ENCODE measurements around the gene PHF21B. TPM values are rescaled to one million over a fixed set of nuclear protein-coding genes. Genes with fewer than 3 reads are reported as not detected.

Gene PHF21B
- total RNA-seq, 5 donors from 2014 or later (not counting 1 experiment from before 2014, with no cell fraction given): 0.15 to 0.36 TPM; not detected in 3

DNA sequence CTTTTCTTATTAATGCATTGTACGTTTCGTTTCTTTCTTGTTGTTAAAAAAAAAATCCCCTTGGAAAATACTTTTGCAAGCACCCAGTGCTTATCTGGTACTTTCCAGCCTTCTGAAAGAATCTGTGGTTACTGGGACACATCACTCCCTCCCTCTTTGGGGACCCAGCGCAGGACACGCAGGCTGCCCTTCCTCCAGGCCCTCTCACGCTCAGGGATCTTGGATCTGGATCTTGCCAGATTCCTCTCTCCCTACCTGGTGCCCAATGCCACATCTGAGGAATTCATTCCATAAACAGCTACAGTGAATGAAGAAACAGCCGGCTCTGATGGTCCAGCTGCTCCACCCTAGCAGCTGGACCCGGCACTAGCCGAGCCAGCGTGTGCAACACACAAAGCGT, 55.7 kb downstream of the PHF21B start:
- Histone ChIP-seq H3K4me3 (ENCODE audit: control insufficient read depth in 1 of 2, extremely low read depth in 1 of 2, low read length in 1 of 2) (no peak overlapping the region), H3K36me3 (ENCODE audit: control insufficient read depth in 2 of 2, extremely low read depth in 1 of 2, insufficient read depth in 1 of 2, low read length in 1 of 2) (no peaks in the 10 kb centered on the region), H3K27me3 (replicated peaks in 1 of 2; ENCODE audit: control insufficient read depth in 2 of 2, extremely low read depth in 1 of 2, insufficient read depth in 2 of 2, low read length in 1 of 2) (peaks cover 0 to 35% of the 10 kb centered on the region in 2 experiments), H3K9me3 (no peaks in the 10 kb centered on the region), H3K4me1 (ENCODE audit: control insufficient read depth in 1 of 2, extremely low read depth in 1 of 2, insufficient read depth in 2 of 2, low read length in 2 of 2) (no peaks in the 10 kb centered on the region), H3K27ac (ENCODE audit: low read length) (no peak overlapping the region)
- H3K27ac Mint-ChIP-seq: no peak overlapping the region
- ChIA-PET POLR2A (no interaction called here), CTCF (no interaction called here)
- peaks cover 10 to 19% of the 10 kb centered on the region in 2 donors for H3K27me3 Mint-ChIP-seq
- H3K9me3 Mint-ChIP-seq: peaks cover 0 to 3% (median 0%) of the 10 kb centered on the region in 3 donors
- 74% methylated on average over 9 of the region's 10 CpGs for WGBS (ENCODE audit: insufficient coverage)
- ATAC-seq (replicated peaks in 1 of 4): no peak
- H3K4me1 Mint-ChIP-seq: no peaks in the 10 kb centered on the region
- no peak overlapping the region for H3K4me3 Mint-ChIP-seq
- H3K36me3 Mint-ChIP-seq: no peaks in the 10 kb centered on the region
- no peak for DNase-seq

DNA sequence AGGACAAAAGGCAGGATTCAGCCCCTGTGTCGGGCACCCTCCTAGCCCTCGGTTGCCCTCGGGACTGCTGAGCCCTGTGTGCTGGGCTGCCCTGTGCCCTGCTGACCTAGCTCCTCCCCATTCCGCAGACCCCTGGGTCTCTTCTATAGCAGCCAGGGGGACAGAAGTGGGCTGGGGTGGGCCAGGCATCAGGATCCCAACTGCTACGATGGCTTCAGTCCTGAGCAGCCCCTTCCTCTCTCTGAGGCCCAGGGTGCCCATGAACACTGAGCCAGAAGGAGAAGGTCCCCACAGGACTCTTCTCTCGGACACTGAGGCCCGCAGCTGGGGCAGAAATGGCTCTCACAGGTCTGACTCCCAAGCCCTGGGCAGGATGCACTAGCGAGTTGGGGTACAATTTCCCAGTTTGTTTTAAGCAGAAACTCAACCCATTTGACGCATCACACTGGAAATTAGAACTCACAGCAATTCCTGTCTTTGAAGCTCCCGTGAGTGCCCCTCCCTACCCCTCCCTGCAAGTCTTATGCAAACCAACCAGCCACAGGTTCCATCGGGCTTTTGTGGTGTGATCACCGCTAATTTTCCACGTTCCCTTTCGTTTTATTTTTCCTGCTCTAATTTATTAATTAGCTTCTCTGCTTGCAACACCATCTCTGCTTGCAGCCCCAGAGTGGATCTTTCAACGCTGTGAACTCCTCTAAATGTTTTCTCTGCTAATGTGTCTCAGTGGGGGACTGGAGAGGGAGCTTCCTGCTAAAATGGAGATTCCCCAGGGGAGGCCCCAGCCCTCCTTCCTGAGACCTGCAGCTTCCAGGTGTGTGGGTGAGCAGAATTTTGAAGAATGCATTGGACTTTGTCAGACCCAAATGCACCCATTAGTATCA, 56.7 kb downstream of the PHF21B start:
- H3K4me3 Mint-ChIP-seq: no peak overlapping the region
- no peak overlapping the region for H3K27ac Mint-ChIP-seq
- no peaks in the 10 kb centered on the region for H3K36me3 ChIP-seq (ENCODE audit: control insufficient read depth in 2 of 2, extremely low read depth in 1 of 2, insufficient read depth in 1 of 2, low read length in 1 of 2)
- H3K4me1 ChIP-seq (ENCODE audit: control insufficient read depth in 1 of 2, extremely low read depth in 1 of 2, insufficient read depth in 2 of 2, low read length in 2 of 2): no peaks in the 10 kb centered on the region
- H3K9me3 ChIP-seq: no peaks in the 10 kb centered on the region
- H3K9me3 Mint-ChIP-seq: peaks cover 0 to 3% (median 0%) of the 10 kb centered on the region in 3 donors
- DNase-seq (no peak), ATAC-seq (replicated peaks in 1 of 4) (no peak)
- ChIA-PET POLR2A (no interaction called here), CTCF (no interaction called here)
- 62% methylated on average over 10 of the region's 15 CpGs for WGBS (ENCODE audit: insufficient coverage)
- H3K4me3 ChIP-seq (ENCODE audit: control insufficient read depth in 1 of 2, extremely low read depth in 1 of 2, low read length in 1 of 2): no peak overlapping the region
- H3K4me1 Mint-ChIP-seq: no peaks in the 10 kb centered on the region
- no peaks in the 10 kb centered on the region for H3K36me3 Mint-ChIP-seq
- H3K27ac ChIP-seq (ENCODE audit: low read length): no peak overlapping the region
- H3K27me3 Mint-ChIP-seq: peaks cover 10 to 16% of the 10 kb centered on the region in 2 donors
- peaks cover 0 to 33% of the 10 kb centered on the region in 2 experiments for H3K27me3 ChIP-seq (replicated peaks in 1 of 2; ENCODE audit: control insufficient read depth in 2 of 2, extremely low read depth in 1 of 2, insufficient read depth in 2 of 2, low read length in 1 of 2)

DNA sequence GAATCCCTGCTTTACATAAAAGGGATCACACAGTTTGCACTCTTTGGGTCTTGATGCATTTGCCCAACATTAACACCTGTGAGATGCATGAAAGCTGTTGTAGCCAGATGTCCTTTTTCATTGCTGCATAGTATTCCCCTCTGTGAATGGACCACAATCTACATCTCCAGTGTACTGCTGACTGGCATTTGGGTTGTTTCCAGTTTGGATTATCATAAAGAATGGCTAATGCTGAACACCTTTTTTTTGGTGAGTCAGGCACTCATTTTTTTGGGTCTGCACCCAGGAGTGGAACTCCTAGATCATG, 58.3 kb downstream of the PHF21B start:
- Mint-ChIP-seq H3K27me3 (peaks cover 10% of the 10 kb centered on the region in 2 donors), H3K36me3 (no peaks in the 10 kb centered on the region), H3K4me3 (no peak overlapping the region), H3K9me3 (peaks cover 0 to 3% (median 0%) of the 10 kb centered on the region in 3 donors), H3K27ac (no peak overlapping the region), H3K4me1 (no peaks in the 10 kb centered on the region)
- H3K27me3 ChIP-seq (replicated peaks in 1 of 2; ENCODE audit: control insufficient read depth in 2 of 2, extremely low read depth in 1 of 2, insufficient read depth in 2 of 2, low read length in 1 of 2): peaks cover 0 to 38% of the 10 kb centered on the region in 2 experiments
- ChIA-PET CTCF (no interaction called here), POLR2A (no interaction called here)
- H3K27ac ChIP-seq (ENCODE audit: low read length): no peak overlapping the region
- no peaks in the 10 kb centered on the region for H3K36me3 ChIP-seq (ENCODE audit: control insufficient read depth in 2 of 2, extremely low read depth in 1 of 2, insufficient read depth in 1 of 2, low read length in 1 of 2)
- no peaks in the 10 kb centered on the region for H3K9me3 ChIP-seq
- DNase-seq: no peak
- no peak for ATAC-seq (replicated peaks in 1 of 4)
- H3K4me1 ChIP-seq (ENCODE audit: control insufficient read depth in 1 of 2, extremely low read depth in 1 of 2, insufficient read depth in 2 of 2, low read length in 2 of 2): no peaks in the 10 kb centered on the region
- no peak overlapping the region for H3K4me3 ChIP-seq (ENCODE audit: control insufficient read depth in 1 of 2, extremely low read depth in 1 of 2, low read length in 1 of 2)

DNA sequence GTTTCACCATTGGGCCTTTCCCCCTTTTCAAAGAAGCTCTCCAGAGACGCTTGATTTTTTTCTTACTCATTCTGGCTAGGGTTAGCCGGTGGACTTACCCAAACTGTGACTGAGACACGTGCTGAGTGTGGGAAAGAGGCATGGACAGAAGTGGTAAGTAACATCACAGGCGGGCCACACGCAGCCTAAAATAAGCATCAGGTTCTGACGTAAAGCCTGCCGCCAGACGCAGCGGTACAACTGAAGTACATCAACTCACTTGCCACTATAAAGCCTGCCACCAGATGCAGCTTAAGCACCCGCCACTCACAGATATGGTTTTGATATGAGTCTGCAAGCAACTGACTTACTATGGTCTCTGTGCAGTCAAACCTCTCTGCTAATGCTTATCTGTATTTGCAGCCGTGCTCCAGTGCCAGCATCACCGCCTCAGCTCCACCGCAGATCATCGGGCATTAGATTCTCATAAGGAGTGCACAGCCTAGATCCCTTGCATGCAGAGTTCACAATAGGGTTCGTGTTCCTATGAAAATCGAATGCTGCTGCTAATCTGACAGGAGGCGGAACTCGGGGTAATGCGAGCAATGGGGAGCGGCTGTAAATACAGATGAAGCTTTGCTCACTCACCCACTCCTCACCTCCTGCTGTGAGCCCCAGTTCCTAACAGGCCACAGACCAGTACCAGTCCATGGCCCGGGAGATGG, 58.8 kb downstream of the PHF21B start:
- WGBS (ENCODE audit: insufficient coverage): 83% methylated on average over 10 of the region's 21 CpGs
- ChIA-PET POLR2A (no interaction called here), CTCF (no interaction called here)
- H3K9me3 ChIP-seq: no peaks in the 10 kb centered on the region
- DNase-seq (no peak), ATAC-seq (replicated peaks in 1 of 4) (no peak)
- Mint-ChIP-seq H3K4me3 (no peak overlapping the region), H3K9me3 (peaks cover 0 to 3% (median 0%) of the 10 kb centered on the region in 3 donors), H3K4me1 (no peaks in the 10 kb centered on the region), H3K27ac (no peak overlapping the region), H3K27me3 (peaks cover 10% of the 10 kb centered on the region in 2 donors), H3K36me3 (no peaks in the 10 kb centered on the region)
- H3K36me3 ChIP-seq (ENCODE audit: control insufficient read depth in 2 of 2, extremely low read depth in 1 of 2, insufficient read depth in 1 of 2, low read length in 1 of 2): no peaks in the 10 kb centered on the region
- H3K27ac ChIP-seq (ENCODE audit: low read length): no peak overlapping the region
- H3K4me3 ChIP-seq (ENCODE audit: control insufficient read depth in 1 of 2, extremely low read depth in 1 of 2, low read length in 1 of 2): no peak overlapping the region
- peaks cover 0 to 40% of the 10 kb centered on the region in 2 experiments for H3K27me3 ChIP-seq (replicated peaks in 1 of 2; ENCODE audit: control insufficient read depth in 2 of 2, extremely low read depth in 1 of 2, insufficient read depth in 2 of 2, low read length in 1 of 2)
- H3K4me1 ChIP-seq (ENCODE audit: control insufficient read depth in 1 of 2, extremely low read depth in 1 of 2, insufficient read depth in 2 of 2, low read length in 2 of 2): no peaks in the 10 kb centered on the region

- Mint-ChIP-seq H3K27ac (no peak overlapping the region), H3K36me3 (no peaks in the 10 kb centered on the region), H3K27me3 (no peaks in the 10 kb centered on the region), H3K4me3 (no peak overlapping the region), H3K9me3 (peaks cover 0 to 3% (median 0%) of the 10 kb centered on the region in 3 donors), H3K4me1 (no peaks in the 10 kb centered on the region)
- Histone ChIP-seq H3K36me3 (ENCODE audit: control insufficient read depth in 2 of 2, extremely low read depth in 1 of 2, insufficient read depth in 1 of 2, low read length in 1 of 2) (no peaks in the 10 kb centered on the region), H3K4me1 (ENCODE audit: control insufficient read depth in 1 of 2, extremely low read depth in 1 of 2, insufficient read depth in 2 of 2, low read length in 2 of 2) (no peaks in the 10 kb centered on the region), H3K27ac (ENCODE audit: low read length) (no peak overlapping the region), H3K9me3 (no peaks in the 10 kb centered on the region), H3K4me3 (ENCODE audit: control insufficient read depth in 1 of 2, extremely low read depth in 1 of 2, low read length in 1 of 2) (no peak overlapping the region), H3K27me3 (replicated peaks in 1 of 2; ENCODE audit: control insufficient read depth in 2 of 2, extremely low read depth in 1 of 2, insufficient read depth in 2 of 2, low read length in 1 of 2) (peaks cover 0 to 32% of the 10 kb centered on the region in 2 experiments)
- 83% methylated on average over 6 of the region's 13 CpGs for WGBS (ENCODE audit: insufficient coverage)
- no peak for ATAC-seq (replicated peaks in 1 of 4)
- ChIA-PET CTCF (no interaction called here), POLR2A (no interaction called here)
- no peak for DNase-seq
These were observed 62.0 kb downstream of the PHF21B start for GRCh38 chr22:44947846-44948245.

DNA sequence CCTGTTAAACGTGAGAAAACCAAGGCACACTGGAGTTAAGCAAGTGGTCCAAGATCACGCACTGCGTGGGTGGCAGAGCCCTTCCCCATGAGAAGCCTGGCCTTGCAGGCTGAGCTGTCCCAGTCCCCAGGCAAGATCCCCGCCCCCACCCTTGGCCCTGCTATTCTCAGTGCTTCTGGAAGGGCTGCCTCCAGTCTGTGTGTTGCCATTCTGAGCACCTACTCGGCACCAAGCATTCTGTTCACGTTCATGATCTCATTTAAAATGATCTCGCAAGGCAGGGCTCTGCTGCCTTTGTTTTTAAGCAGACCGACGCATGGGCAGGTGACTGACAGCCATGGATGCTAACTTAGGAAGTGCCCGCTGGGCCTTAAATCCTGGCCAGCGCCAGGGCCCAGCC, 62.8 kb downstream of the PHF21B start:
- WGBS (ENCODE audit: insufficient coverage): 83% methylated on average over 11 of the region's 11 CpGs

More for the DNA sequence above, 62.8 kb downstream of the PHF21B start:
- Histone ChIP-seq H3K9me3 (no peaks in the 10 kb centered on the region), H3K4me1 (ENCODE audit: control insufficient read depth in 1 of 2, extremely low read depth in 1 of 2, insufficient read depth in 2 of 2, low read length in 2 of 2) (no peaks in the 10 kb centered on the region), H3K27ac (ENCODE audit: low read length) (no peak overlapping the region), H3K27me3 (replicated peaks in 1 of 2; ENCODE audit: control insufficient read depth in 2 of 2, extremely low read depth in 1 of 2, insufficient read depth in 2 of 2, low read length in 1 of 2) (peaks cover 0 to 40% of the 10 kb centered on the region in 2 experiments), H3K4me3 (ENCODE audit: control insufficient read depth in 1 of 2, extremely low read depth in 1 of 2, low read length in 1 of 2) (no peak overlapping the region), H3K36me3 (ENCODE audit: control insufficient read depth in 2 of 2, extremely low read depth in 1 of 2, insufficient read depth in 1 of 2, low read length in 1 of 2) (no peaks in the 10 kb centered on the region)
- DNase-seq (no peak), ATAC-seq (replicated peaks in 1 of 4) (no peak)
- H3K36me3 Mint-ChIP-seq: no peaks in the 10 kb centered on the region
- CTCF ChIA-PET: no interaction called here
- no peak overlapping the region for H3K4me3 Mint-ChIP-seq
- H3K9me3 Mint-ChIP-seq: peaks cover 0 to 3% (median 0%) of the 10 kb centered on the region in 3 donors
- H3K4me1 Mint-ChIP-seq: no peaks in the 10 kb centered on the region
- POLR2A ChIA-PET: no interaction called here
- H3K27ac Mint-ChIP-seq: no peak overlapping the region
- H3K27me3 Mint-ChIP-seq: no peaks in the 10 kb centered on the region

Data from T-cell (primary cell).